Stromal cell of bone marrow (primary cell): ENCODE data around the gene N4BP2.
"Not testable (repeated sequence)": the region's sequence is repeated elsewhere in the genome, so short reads cannot be mapped to it uniquely, and the experiment has no call there.

Experiments
- DNase-seq: peaks from one replicate; pipeline ENCODE4 v3.0.0-alpha.2; 2012; ENCODE audit warnings: low read depth

The N4BP2 gene

GRCh38 chr4:40056716-40057585 is at the start of gene N4BP2:
Gene N4BP2 (plus strand): TSS chr4:40056850. CDS start chr4:40097341, 40,491 bp downstream.
- peak; percentile 52 for DNase-seq

GRCh38 chr4:40016007-40016406 is 40.6 kb upstream of the N4BP2 start:
- DNase-seq = no peak

GRCh38 chr4:40020221-40020620 is 36.4 kb upstream of the N4BP2 start:
- no peak for DNase-seq

- DNase-seq = not testable (repeated sequence)
Measured at GRCh38 chr4:40021116-40021515, 35.5 kb upstream of the N4BP2 start.

GRCh38 chr4:40024049-40024448 is 32.6 kb upstream of the N4BP2 start:
- DNase-seq = not testable (repeated sequence)

- DNase-seq = no peak
Measured at GRCh38 chr4:40032785-40033184, 23.9 kb upstream of the N4BP2 start.

GRCh38 chr4:40033613-40034012 is 23.0 kb upstream of the N4BP2 start:
- DNase-seq = no peak

GRCh38 chr4:40038977-40039376 is 17.7 kb upstream of the N4BP2 start:
- DNase-seq = peak; percentile 18

GRCh38 chr4:40040908-40041307 is 15.7 kb upstream of the N4BP2 start:
- no peak for DNase-seq

GRCh38 chr4:40043786-40044185 is 12.9 kb upstream of the N4BP2 start:
- DNase-seq = no peak

GRCh38 chr4:40046311-40046980 is 10.2 kb upstream of the N4BP2 start:
- peak; percentile 32 for DNase-seq

- no peak for DNase-seq
Measured at GRCh38 chr4:40053161-40053560, 3.5 kb upstream of the N4BP2 start.

GRCh38 chr4:40055511-40055862 is 1.2 kb upstream of the N4BP2 start:
- peak; percentile 12 for DNase-seq

GRCh38 chr4:40055863-40056715 is 561 bp upstream of the N4BP2 start:
- peak; percentile 84 for DNase-seq

- peak; percentile 96 for DNase-seq
Measured at GRCh38 chr4:40057586-40058091, 989 bp downstream of the N4BP2 start.

- DNase-seq = no peak
Measured at GRCh38 chr4:40058121-40058520, 1.5 kb downstream of the N4BP2 start.

GRCh38 chr4:40058854-40059253 is 2.2 kb downstream of the N4BP2 start:
- DNase-seq = no peak

GRCh38 chr4:40059362-40059761 is 2.7 kb downstream of the N4BP2 start:
- DNase-seq = no peak

- no peak for DNase-seq
Measured at GRCh38 chr4:40065010-40065409, 8.4 kb downstream of the N4BP2 start.

GRCh38 chr4:40066651-40067050 is 10.0 kb downstream of the N4BP2 start:
- no peak for DNase-seq

GRCh38 chr4:40070387-40070786 is 13.7 kb downstream of the N4BP2 start:
- DNase-seq = no peak

GRCh38 chr4:40086421-40086820 is 29.8 kb downstream of the N4BP2 start:
- DNase-seq = no peak
